Stimulated activated CD8-positive, alpha-beta memory T cell treated with anti-CD3 and anti-CD28 coated beads, Interleukin-15, amount 100 ng/mL, for 1 hour (primary cell): ENCODE data around the gene MNX1.

Experiments used
- DNase-seq: peaks from one replicate; pipeline ENCODE4 v3.0.0-alpha.2; 2020; ENCODE audit warnings: low read depth

MNX1 gene

GRCh38 chr7:157010588-157011332 lies at the start of gene MNX1:
Gene MNX1 (minus strand): TSS chr7:157010663. CDS start chr7:157010350, 313 bp downstream.
- no peak for DNase-seq

- DNase-seq = no peak
These were observed 49.1 kb upstream of the MNX1 start for GRCh38 chr7:157059534-157059933.

GRCh38 chr7:157058701-157059100 lies 48.2 kb upstream of the MNX1 start:
- DNase-seq = no peak

- no peak for DNase-seq
These were observed 47.6 kb upstream of the MNX1 start for GRCh38 chr7:157058068-157058467.

- no peak for DNase-seq
These were observed 46.8 kb upstream of the MNX1 start for GRCh38 chr7:157056957-157057902.

GRCh38 chr7:157056246-157056645 lies 45.8 kb upstream of the MNX1 start:
- no peak for DNase-seq

- DNase-seq = no peak
These were observed 44.5 kb upstream of the MNX1 start for GRCh38 chr7:157054927-157055326.

- no peak for DNase-seq
These were observed 42.7 kb upstream of the MNX1 start for GRCh38 chr7:157053118-157053517.

GRCh38 chr7:157047148-157047547 lies 36.7 kb upstream of the MNX1 start:
- DNase-seq = no peak

GRCh38 chr7:157046681-157047080 lies 36.2 kb upstream of the MNX1 start:
- DNase-seq = no peak

GRCh38 chr7:157044943-157045660 lies 34.6 kb upstream of the MNX1 start:
- no peak for DNase-seq

GRCh38 chr7:157044147-157044687 lies 33.8 kb upstream of the MNX1 start:
- no peak for DNase-seq

GRCh38 chr7:157043745-157044144 lies 33.3 kb upstream of the MNX1 start:
- no peak for DNase-seq

GRCh38 chr7:157041514-157042277 lies 31.2 kb upstream of the MNX1 start:
- no peak for DNase-seq

- DNase-seq = no peak
These were observed 30.5 kb upstream of the MNX1 start for GRCh38 chr7:157041004-157041403.

GRCh38 chr7:157037635-157038034 lies 27.2 kb upstream of the MNX1 start:
- DNase-seq = no peak

- DNase-seq = no peak
These were observed 26.6 kb upstream of the MNX1 start for GRCh38 chr7:157037028-157037427.

- no peak for DNase-seq
These were observed 25.5 kb upstream of the MNX1 start for GRCh38 chr7:157035979-157036378.

GRCh38 chr7:157035302-157035701 lies 24.8 kb upstream of the MNX1 start:
- DNase-seq = no peak

GRCh38 chr7:157033483-157034473 lies 23.3 kb upstream of the MNX1 start:
- DNase-seq = no peak
